NCI-H2196 (cell line): ENCODE data around the gene STARD8.

Source experiments
- DNase-seq: peaks from one replicate; lab custom pipeline; 2025; ENCODE audit not compliant: unreplicated experiment; lab: John Stamatoyannopoulos, UW

The STARD8 gene

GRCh38 chrX:68710870-68711576 lies 63.6 kb downstream of the STARD8 start:
- no peak for DNase-seq

- DNase-seq: no peak
Measured at GRCh38 chrX:68711845-68712244, 64.4 kb downstream of the STARD8 start.

- DNase-seq: no peak
Measured at GRCh38 chrX:68714856-68715255, 67.4 kb downstream of the STARD8 start.

- no peak for DNase-seq
Measured at GRCh38 chrX:68717196-68717595, 69.7 kb downstream of the STARD8 start.

GRCh38 chrX:68717663-68718442 lies 70.4 kb downstream of the STARD8 start:
- no peak for DNase-seq

- DNase-seq: no peak
Measured at GRCh38 chrX:68718443-68718820, 71.0 kb downstream of the STARD8 start.

- no peak for DNase-seq
Measured at GRCh38 chrX:68719181-68719903, 71.9 kb downstream of the STARD8 start.

- DNase-seq: no peak
Measured at GRCh38 chrX:68719904-68720614, 72.6 kb downstream of the STARD8 start.

GRCh38 chrX:68720851-68721250 lies 73.4 kb downstream of the STARD8 start:
- no peak for DNase-seq

- no peak for DNase-seq
Measured at GRCh38 chrX:68721546-68721945, 74.1 kb downstream of the STARD8 start.

- DNase-seq: no peak
Measured at GRCh38 chrX:68721991-68722860, 74.8 kb downstream of the STARD8 start.

- DNase-seq: no peak
Measured at GRCh38 chrX:68723491-68724155, 76.2 kb downstream of the STARD8 start.

- no peak for DNase-seq
Measured at GRCh38 chrX:68724531-68725020, 77.1 kb downstream of the STARD8 start.

GRCh38 chrX:68725756-68726365 lies 78.4 kb downstream of the STARD8 start:
- DNase-seq: no peak

GRCh38 chrX:68726366-68726765 lies 78.9 kb downstream of the STARD8 start:
- DNase-seq: no peak

GRCh38 chrX:68727696-68728095 lies 80.2 kb downstream of the STARD8 start:
- no peak for DNase-seq

- no peak for DNase-seq
Measured at GRCh38 chrX:68728186-68728585, 80.7 kb downstream of the STARD8 start.

- DNase-seq: no peak
Measured at GRCh38 chrX:68731254-68731653, 83.8 kb downstream of the STARD8 start.

- peak; percentile 2 for DNase-seq
Measured at GRCh38 chrX:68732906-68733493, 85.5 kb downstream of the STARD8 start.
